G401 (cell line): Measurements from ENCODE around the gene GNPNAT1. TPM values are rescaled to one million over a fixed set of nuclear protein-coding genes. Genes with fewer than 3 reads are reported as not detected.
"Not testable (repeated sequence)": the region's sequence is repeated elsewhere in the genome, so short reads cannot be mapped to it uniquely, and the experiment has no call there.

Experiments used
- DNase-seq: peaks from one replicate; pipeline ENCODE4 v3.0.0-alpha.2; 2015; ENCODE audit warnings: low spot score
- in situ Hi-C: cut with HindIII; loops from 2 replicates; pipeline ENCODE4 v1.10.0; 2016; ENCODE audit warnings: low sequenced_read_pairs, mixed read lengths
- total RNA-seq: library from RNA; depleted of rRNA; stranded (reverse); fragments of >200 nt; shearing (Covaris generic); gene quantifications from 2 replicates; pipeline ENCODE4 v1.2.3, GENCODE V29; 2014

The GNPNAT1 gene
- total RNA-seq, 1 experiment from 2014 or later, result 201 TPM

- no peak for DNase-seq
- in situ Hi-C loops, result no loop called here
Measured at GRCh38 chr14:52792097-52792415, 649 bp upstream of the GNPNAT1 start.

- DNase-seq, result peak; percentile 48
- in situ Hi-C loops, result no loop called here
Measured at GRCh38 chr14:52790756-52791222, 618 bp downstream of the GNPNAT1 start.

- DNase-seq, result peak; percentile 44
- in situ Hi-C loops, result no loop called here
Measured at GRCh38 chr14:52790011-52790755, 1.2 kb downstream of the GNPNAT1 start.

GRCh38 chr14:52789118-52789517 is 2.3 kb downstream of the GNPNAT1 start:
- no peak for DNase-seq
- in situ Hi-C loops, result no loop called here

GRCh38 chr14:52786887-52787286 is 4.5 kb downstream of the GNPNAT1 start:
- DNase-seq, result no peak
- in situ Hi-C loops, result no loop called here

- in situ Hi-C loops, result no loop called here
- no peak for DNase-seq
Measured at GRCh38 chr14:52783206-52783605, 8.2 kb downstream of the GNPNAT1 start.

- no peak for DNase-seq
- in situ Hi-C loops, result no loop called here
Measured at GRCh38 chr14:52781629-52782028, 9.8 kb downstream of the GNPNAT1 start.

GRCh38 chr14:52780893-52781292 is 10.5 kb downstream of the GNPNAT1 start:
- in situ Hi-C loops, result no loop called here
- no peak for DNase-seq

- DNase-seq, result no peak
- in situ Hi-C loops, result no loop called here
Measured at GRCh38 chr14:52778702-52779101, 12.7 kb downstream of the GNPNAT1 start.

- DNase-seq, result peak; percentile 19
- in situ Hi-C loops, result no loop called here
Measured at GRCh38 chr14:52776816-52777215, 14.6 kb downstream of the GNPNAT1 start.

GRCh38 chr14:52769887-52770286 is 21.5 kb downstream of the GNPNAT1 start:
- in situ Hi-C loops, result no loop called here
- DNase-seq, result no peak

GRCh38 chr14:52767058-52767833 is 24.2 kb downstream of the GNPNAT1 start:
- in situ Hi-C loops, result no loop called here
- no peak for DNase-seq

- in situ Hi-C loops, DNase-seq: not testable (repeated sequence)
Measured at GRCh38 chr14:52762923-52763322, 28.5 kb downstream of the GNPNAT1 start.

GRCh38 chr14:52759145-52759544 is 32.3 kb downstream of the GNPNAT1 start:
- DNase-seq, result no peak
- in situ Hi-C loops, result no loop called here

GRCh38 chr14:52755607-52756316 is 35.6 kb downstream of the GNPNAT1 start:
- DNase-seq, result no peak
- in situ Hi-C loops, result no loop called here

GRCh38 chr14:52748647-52749292 is 42.6 kb downstream of the GNPNAT1 start:
- in situ Hi-C loops, result no loop called here
- DNase-seq, result no peak

GRCh38 chr14:52741865-52742264 is 49.5 kb downstream of the GNPNAT1 start:
- in situ Hi-C loops, result no loop called here
- DNase-seq, result no peak

- no peak for DNase-seq
- in situ Hi-C loops, result no loop called here
Measured at GRCh38 chr14:52740751-52741150, 50.7 kb downstream of the GNPNAT1 start.

GRCh38 chr14:52738409-52738808 is 53.0 kb downstream of the GNPNAT1 start:
- DNase-seq, result no peak
- in situ Hi-C loops, result no loop called here
